PC-9 (cell line): Measurements from ENCODE around the gene HSPA4. TPM values are rescaled to one million over a fixed set of nuclear protein-coding genes. Genes with fewer than 3 reads are reported as not detected.
A peak's percentile ranks its signal among the peaks of the same experiment; 100 is the strongest.

Source experiments
- BruUV-seq: library from RNA; stranded (reverse); fragments of 400-500 nt; replicated peaks from 2 replicates; lab custom pipeline; 2021; lab: Mats Ljungman, UMichigan
- CTCF ChIA-PET: fragments of 300-600 bp; sonication (Branson Sonifier 250); formaldehyde crosslinking; loops from one replicate; lab custom pipeline; 2022; ENCODE audit warnings: antibody characterized with exemption; lab: Charles Lee
- POLR2A ChIA-PET: fragments of 300-600 bp; sonication (Branson Sonifier 250); formaldehyde crosslinking; loops from one replicate; lab custom pipeline; 2022; ENCODE audit warnings: antibody characterized with exemption; ENCODE audit not compliant: unreplicated experiment; lab: Charles Lee
- DNase-seq, 2 experiments: peaks; one replicate each; pipeline versions ENCODE4 v3.0.0 to v3.0.0-alpha.2; 2015 to 2022; ENCODE audit warnings: mixed read lengths in 1 of 2
- H2AFZ ChIP-seq: fragments of 200-600 bp; sonication (generic); 2 replicates; pipeline ENCODE4 v1.8.1; 2017; ENCODE audit warnings: antibody characterized with exemption
- H3F3A ChIP-seq: fragments of 200-600 bp; sonication (generic); 2 replicates; pipeline ENCODE4 v1.8.1; 2017; ENCODE audit warnings: antibody characterized with exemption, mild to moderate bottlenecking, low read depth; ENCODE audit not compliant: insufficient read depth
- H3K27ac ChIP-seq: fragments of 200-600 bp; sonication (generic); 2 replicates; pipeline ENCODE4 v1.6.1; 2016; ENCODE audit warnings: mixed run types
- H3K27me3 ChIP-seq: fragments of 200-600 bp; sonication (generic); 2 replicates; pipeline ENCODE4 v1.6.1; 2016; ENCODE audit warnings: low read depth, mixed run types; ENCODE audit not compliant: insufficient read depth
- H3K36me3 ChIP-seq: fragments of 200-600 bp; sonication (generic); 2 replicates; pipeline ENCODE4 v1.6.1; 2016; ENCODE audit warnings: low read depth, mixed run types
- H3K4me1 ChIP-seq: fragments of 200-600 bp; sonication (generic); replicated peaks from 2 replicates; pipeline ENCODE4 v1.6.1; 2016; ENCODE audit warnings: mixed run types; ENCODE audit not compliant: insufficient read depth
- H3K4me2 ChIP-seq: fragments of 200-600 bp; sonication (generic); 2 replicates; pipeline ENCODE4 v1.6.1; 2017; ENCODE audit warnings: mixed run types
- H3K4me3 ChIP-seq: fragments of 200-600 bp; sonication (generic); 2 replicates; pipeline ENCODE4 v1.6.1; 2016; ENCODE audit warnings: mixed run types
- H3K79me2 ChIP-seq: fragments of 200-600 bp; sonication (generic); 2 replicates; pipeline ENCODE4 v1.6.1; 2017; ENCODE audit warnings: low read depth, mixed run types
- H3K9me2 ChIP-seq: fragments of 200-600 bp; sonication (generic); 2 replicates; pipeline ENCODE4 v1.8.1; 2017; ENCODE audit warnings: mild to moderate bottlenecking; ENCODE audit not compliant: insufficient read depth
- H3K9me3 ChIP-seq: fragments of 200-600 bp; sonication (generic); 2 replicates; pipeline ENCODE4 v1.8.1; 2016; ENCODE audit warnings: low read depth; ENCODE audit not compliant: insufficient read depth
- H4K20me1 ChIP-seq: fragments of 200-600 bp; sonication (generic); 2 replicates; pipeline ENCODE4 v1.8.1; 2017; ENCODE audit not compliant: insufficient read depth
- CTCF ChIP-seq: fragments of 200-600 bp; sonication (generic); conservative IDR thresholded peaks from 2 replicates; pipeline ENCODE4 v1.6.1; 2017; ENCODE audit warnings: mixed run types, antibody characterized with exemption, mild to moderate bottlenecking, moderate library complexity
- EZH2 ChIP-seq: fragments of 200-600 bp; sonication (generic); IDR thresholded peaks from 2 replicates; pipeline ENCODE4 v1.8.0; 2017; ENCODE audit warnings: antibody characterized with exemption, low read depth
- intact Hi-C: fragments of 100-400 bp; cut with micrococcal nuclease; formaldehyde crosslinking; loops from one replicate; pipeline ENCODE4 v1.10.0; 2022; ENCODE audit not compliant: unreplicated experiment
- total RNA-seq: library from RNA; stranded (reverse); gene quantifications from 2 replicates; pipeline ENCODE4 v1.2.3, GENCODE V29; 2021

The HSPA4 gene
- total RNA-seq, 1 experiment from 2014 or later = 140 TPM

- no TSS peak for BruUV-seq
- POLR2A ChIA-PET = no interaction called here
- no peak for DNase-seq
These were observed 4.4 kb upstream of the HSPA4 start for GRCh38 chr5:133047404-133047803.

GRCh38 chr5:133048993-133049725 lies 2.7 kb upstream of the HSPA4 start:
- H2AFZ ChIP-seq = no peak overlapping the region
- peak overlapping the region; percentile 24; the same call in 1 of the 2 replicates for H3K4me2 ChIP-seq
- BruUV-seq = no TSS peak
- H3K9me3 ChIP-seq = no peaks in the 10 kb centered on the region
- H3K27me3 ChIP-seq = no peaks in the 10 kb centered on the region
- POLR2A ChIA-PET = no interaction called here
- H3K9me2 ChIP-seq = no peaks in the 10 kb centered on the region
- H3K79me2 ChIP-seq = peaks cover 37% of the 10 kb centered on the region
- CTCF ChIA-PET = no interaction called here
- no peak for DNase-seq
- H3K4me3 ChIP-seq = no peak overlapping the region
- H4K20me1 ChIP-seq = peaks cover 14% of the 10 kb centered on the region; the same call in 1 of the 2 replicates
- H3K27ac ChIP-seq = 0 out of 2 replicates have a peak overlapping the region, but pooled peaks have one; percentile 5
- peaks cover 28% of the 10 kb centered on the region; the same call in 1 of the 2 replicates for H3F3A ChIP-seq
- H3K4me1 ChIP-seq = peaks cover 28% of the 10 kb centered on the region
- no peak for TF ChIP-seq CTCF
- no peak for TF ChIP-seq EZH2
- H3K36me3 ChIP-seq = no peaks in the 10 kb centered on the region
- intact Hi-C loops = no loop called here

More at GRCh38 chr5:133047404-133047803, 4.4 kb upstream of the HSPA4 start:
- H3K9me3 ChIP-seq = no peaks in the 10 kb centered on the region
- H3K27me3 ChIP-seq = no peaks in the 10 kb centered on the region
- TF ChIP-seq EZH2 (no peak), CTCF (no peak)
- no peak overlapping the region for H3K4me3 ChIP-seq
- H3K9me2 ChIP-seq = no peaks in the 10 kb centered on the region
- H3K36me3 ChIP-seq = no peaks in the 10 kb centered on the region
- no peaks in the 10 kb centered on the region for H4K20me1 ChIP-seq
- no peak overlapping the region for H2AFZ ChIP-seq
- intact Hi-C loops = no loop called here
- no peak overlapping the region for H3K4me2 ChIP-seq
- peaks cover 20% of the 10 kb centered on the region for H3K79me2 ChIP-seq
- peaks cover 28% of the 10 kb centered on the region; the same call in 1 of the 2 replicates for H3F3A ChIP-seq
- peaks cover 17% of the 10 kb centered on the region for H3K4me1 ChIP-seq
- CTCF ChIA-PET = no interaction called here
- H3K27ac ChIP-seq = no peak overlapping the region

- Histone ChIP-seq H3K27ac (0 out of 2 replicates have a peak overlapping the region, but pooled peaks have one; percentile 5), H2AFZ (no peak overlapping the region), H3F3A (peaks cover 28% of the 10 kb centered on the region; the same call in 1 of the 2 replicates), H3K4me1 (peaks cover 33% of the 10 kb centered on the region), H3K79me2 (peaks cover 43% of the 10 kb centered on the region), H3K9me3 (no peaks in the 10 kb centered on the region), H3K9me2 (no peaks in the 10 kb centered on the region), H3K36me3 (no peaks in the 10 kb centered on the region), H3K4me3 (no peak overlapping the region), H3K4me2 (peak overlapping the region; percentile 24; the same call in 1 of the 2 replicates), H3K27me3 (no peaks in the 10 kb centered on the region), H4K20me1 (peaks cover 19% of the 10 kb centered on the region; the same call in 1 of the 2 replicates)
- ChIA-PET CTCF (no interaction called here), POLR2A (interaction anchor here (0.5 kb wide), 1 partner anchor 1763 kb away, joined by 7 read pairs; no protein-coding TSS in a partner anchor)
- DNase-seq = peak in 1 of 2 experiments; percentile 39
- TF ChIP-seq CTCF = no peak
- no peak for TF ChIP-seq EZH2
- intact Hi-C loops = loop anchor here (2.0 kb wide), 1 partner anchor 87 kb away; the partner anchor contains the start of gene AFF4
- BruUV-seq = no TSS peak
These were observed 2.1 kb upstream of the HSPA4 start for GRCh38 chr5:133049726-133050048.
